Heart left ventricle (tissue), 13 donors: ENCODE measurements around the gene ASB2.

ENCODE experiments used
- POLR2A ChIP-seq, 2 donors: fragments of 450-650 bp; IDR thresholded peaks; one replicate each; pipeline ENCODE4 v1.6.1; 2017; ENCODE audit warnings: antibody characterized with exemption in 2 of 2, mild to moderate bottlenecking in 2 of 2, moderate library complexity in 2 of 2
- TF ChIP-seq, protein P1 (sequence below), 12 donors: fragments of 200-600 bp; sonication (generic) in 4 of 12; IDR thresholded peaks; one replicate each; pipeline versions ENCODE4 v1.5.0 to v1.8.0; 2018 to 2022; ENCODE audit warnings: antibody characterized with exemption in 12 of 12, mild to moderate bottlenecking in 5 of 12
- donor health status: ischemic (EF 13 %, LVEDD 7.1; RV severe dilation, severe dysfunction).
- donor health status: DM: no; HTN: yes; CAD: no.
- donor health status: DM: no; HTN: no; CAD: no.
- donor health status: ischemic (EF 25% LVEDD 6.9; RV normal size, moderate dysfunction).
- donor health status: ischemic (EF 25% LVEDD 5.7; RV mildly dilated, moderate dysfunction).
- donor health status: ischemic (EF 35%, LVEDD 5.7; RV mildly dilated, moderate dysfunction).
- donor health status: nonischemic (EF 11% LVEDD 7.7; RV severe dilation, severe dysfunction).
- donor health status: DM: yes; HTN: yes; CAD: no.
- donor health status: PGD.
- donor health status: ischemic (EF 29% LVEDD 5.4; RV normal size, mild dysfunction).
- donor health status: nonischemic (EF 23%, LVEDD 6.1; RV moderate dilation, normal function).

DNA sequence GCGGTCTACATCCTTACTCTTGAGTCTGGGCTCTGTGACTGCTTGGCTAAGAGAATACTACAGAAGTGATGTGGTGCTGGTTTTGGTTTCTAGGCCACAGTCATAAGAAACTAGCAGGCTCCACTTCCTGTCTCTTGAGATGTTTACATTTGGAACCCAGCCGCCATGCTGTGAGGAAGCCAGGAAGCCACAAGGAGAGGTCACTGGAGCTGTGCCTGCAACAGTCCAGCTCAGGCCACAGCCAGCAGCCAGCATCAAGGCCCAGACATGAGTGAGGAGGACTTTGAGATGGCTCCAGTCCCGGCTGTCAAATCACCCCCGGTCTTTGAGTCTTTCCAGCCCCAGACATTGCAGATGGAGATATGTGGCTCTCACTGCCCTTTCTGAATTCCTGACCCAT lies 62.1 kb downstream of the ASB2 start:
- TF ChIP-seq, protein P1, sequence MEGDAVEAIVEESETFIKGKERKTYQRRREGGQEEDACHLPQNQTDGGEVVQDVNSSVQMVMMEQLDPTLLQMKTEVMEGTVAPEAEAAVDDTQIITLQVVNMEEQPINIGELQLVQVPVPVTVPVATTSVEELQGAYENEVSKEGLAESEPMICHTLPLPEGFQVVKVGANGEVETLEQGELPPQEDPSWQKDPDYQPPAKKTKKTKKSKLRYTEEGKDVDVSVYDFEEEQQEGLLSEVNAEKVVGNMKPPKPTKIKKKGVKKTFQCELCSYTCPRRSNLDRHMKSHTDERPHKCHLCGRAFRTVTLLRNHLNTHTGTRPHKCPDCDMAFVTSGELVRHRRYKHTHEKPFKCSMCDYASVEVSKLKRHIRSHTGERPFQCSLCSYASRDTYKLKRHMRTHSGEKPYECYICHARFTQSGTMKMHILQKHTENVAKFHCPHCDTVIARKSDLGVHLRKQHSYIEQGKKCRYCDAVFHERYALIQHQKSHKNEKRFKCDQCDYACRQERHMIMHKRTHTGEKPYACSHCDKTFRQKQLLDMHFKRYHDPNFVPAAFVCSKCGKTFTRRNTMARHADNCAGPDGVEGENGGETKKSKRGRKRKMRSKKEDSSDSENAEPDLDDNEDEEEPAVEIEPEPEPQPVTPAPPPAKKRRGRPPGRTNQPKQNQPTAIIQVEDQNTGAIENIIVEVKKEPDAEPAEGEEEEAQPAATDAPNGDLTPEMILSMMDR (IDR thresholded peaks at IDR 0.05), result no peak
- no peak for TF ChIP-seq POLR2A (IDR thresholded peaks at IDR 0.05)
